H9 (cell line): ENCODE results near the gene COG6. TPM values are rescaled to one million over a fixed set of nuclear protein-coding genes. Genes with fewer than 3 reads are reported as not detected.

Source experiments
- DNase-seq: peaks from one replicate; pipeline ENCODE4 v3.0.0-alpha.2; 2017
- H2AFZ ChIP-seq: one replicate; pipeline ENCODE4 v1.6.1; 2013; ENCODE audit warnings: mild to moderate bottlenecking, low read length, control low read depth, moderate library complexity
- H2AK5ac ChIP-seq: 2 replicates; pipeline ENCODE4 v1.6.1; 2013; ENCODE audit warnings: low read length, control low read depth, mixed read lengths; ENCODE audit not compliant: insufficient read length
- H2BK120ac ChIP-seq: one replicate; pipeline ENCODE4 v1.6.1; 2013; ENCODE audit warnings: low read depth, mild to moderate bottlenecking, low read length, control low read depth, inconsistent platforms; ENCODE audit not compliant: poor library complexity, severe bottlenecking
- H2BK12ac ChIP-seq: 2 replicates; pipeline ENCODE4 v1.6.1; 2013; ENCODE audit warnings: low read length, control low read depth, mixed read lengths, low read depth; ENCODE audit not compliant: insufficient read length
- H2BK15ac ChIP-seq: 2 replicates; pipeline ENCODE4 v1.6.1; 2013; ENCODE audit warnings: low read depth, low read length, control low read depth
- H2BK20ac ChIP-seq: one replicate; pipeline ENCODE4 v1.6.1; 2013; ENCODE audit warnings: low read depth, mild to moderate bottlenecking, low read length, control low read depth, inconsistent platforms; ENCODE audit not compliant: poor library complexity, severe bottlenecking
- H2BK5ac ChIP-seq: 2 replicates; pipeline ENCODE4 v1.6.1; 2013; ENCODE audit warnings: low read length, control low read depth, mixed read lengths; ENCODE audit not compliant: insufficient read length
- H3K14ac ChIP-seq: 2 replicates; pipeline ENCODE4 v1.6.1; 2013; ENCODE audit warnings: low read length, control low read depth; ENCODE audit not compliant: insufficient read depth
- H3K18ac ChIP-seq: 2 replicates; pipeline ENCODE4 v1.6.1; 2013; ENCODE audit warnings: low read depth, mild to moderate bottlenecking, mixed read lengths, low read length, control low read depth; ENCODE audit not compliant: insufficient read length
- H3K23ac ChIP-seq: 2 replicates; pipeline ENCODE4 v1.6.1; 2013; ENCODE audit warnings: low read length, control low read depth, mixed read lengths, low read depth; ENCODE audit not compliant: insufficient read length
- H3K23me2 ChIP-seq: 2 replicates; pipeline ENCODE4 v1.6.1; 2013; ENCODE audit warnings: low read depth, mild to moderate bottlenecking, mixed read lengths, low read length, control low read depth; ENCODE audit not compliant: insufficient read length, poor library complexity, severe bottlenecking
- H3K27ac ChIP-seq: 2 replicates; pipeline ENCODE4 v1.5.1; 2013; ENCODE audit warnings: low read length, control low read depth, mixed read lengths, low read depth; ENCODE audit not compliant: insufficient read length
- H3K27me3 ChIP-seq: 2 replicates; pipeline ENCODE4 v1.6.1; 2013; ENCODE audit warnings: low read length, control low read depth, inconsistent platforms; ENCODE audit not compliant: insufficient read depth
- H3K4ac ChIP-seq: 2 replicates; pipeline ENCODE4 v1.6.1; 2013; ENCODE audit warnings: low read depth, mild to moderate bottlenecking, control low read depth, inconsistent platforms, low read length, moderate library complexity
- H3K4me1 ChIP-seq: 2 replicates; pipeline ENCODE4 v1.6.1; 2013; ENCODE audit warnings: low read length, control low read depth, inconsistent platforms; ENCODE audit not compliant: insufficient read depth
- H3K4me2 ChIP-seq: 2 replicates; pipeline ENCODE4 v1.6.1; 2013; ENCODE audit warnings: low read length, control low read depth, mixed read lengths; ENCODE audit not compliant: insufficient read length, insufficient read depth
- H3K56ac ChIP-seq: 2 replicates; pipeline ENCODE4 v1.6.1; 2013; ENCODE audit warnings: low read depth, mild to moderate bottlenecking, mixed read lengths, low read length, control low read depth; ENCODE audit not compliant: insufficient read length
- H3K79me1 ChIP-seq: 2 replicates; pipeline ENCODE4 v1.6.1; 2013; ENCODE audit warnings: low read depth, mild to moderate bottlenecking, moderate library complexity, low read length, control low read depth, inconsistent platforms; ENCODE audit not compliant: insufficient read depth, poor library complexity, severe bottlenecking
- H3K79me2 ChIP-seq: 2 replicates; pipeline ENCODE4 v1.6.1; 2013; ENCODE audit warnings: low read length, control low read depth, inconsistent platforms; ENCODE audit not compliant: insufficient read depth
- H3K9ac ChIP-seq: 2 replicates; pipeline ENCODE4 v1.6.1; 2013; ENCODE audit warnings: low read length, control low read depth, mixed read lengths; ENCODE audit not compliant: insufficient read length; ENCODE audit errors: extremely low read depth
- H3K9me3 ChIP-seq: one replicate; pipeline ENCODE4 v1.6.1; 2013; ENCODE audit warnings: low read depth, low read length, inconsistent platforms; ENCODE audit not compliant: control insufficient read depth
- H3T11ph ChIP-seq: one replicate; pipeline ENCODE4 v1.6.1; 2013; ENCODE audit warnings: mild to moderate bottlenecking, low read length, control low read depth, inconsistent platforms
- H4K20me1 ChIP-seq: one replicate; pipeline ENCODE4 v1.6.1; 2013; ENCODE audit not compliant: control insufficient read depth, insufficient read length, insufficient read depth
- H4K5ac ChIP-seq: 2 replicates; pipeline ENCODE4 v1.6.1; 2013; ENCODE audit warnings: low read depth, mild to moderate bottlenecking, mixed read lengths, low read length, control low read depth; ENCODE audit not compliant: insufficient read length
- H4K8ac ChIP-seq: replicated peaks from 2 replicates; pipeline ENCODE4 v1.6.1; 2013; ENCODE audit warnings: low read length, control low read depth, mixed read lengths, low read depth; ENCODE audit not compliant: insufficient read length
- H4K91ac ChIP-seq: 2 replicates; pipeline ENCODE4 v1.6.1; 2013; ENCODE audit warnings: low read depth, mild to moderate bottlenecking, moderate library complexity, mixed read lengths, low read length, control low read depth; ENCODE audit not compliant: insufficient read length
- H3K27ac Mint-ChIP-seq, 3 experiments: 2 replicates in 2 of 3; 3 replicates in 1 of 3; pipeline ENCODE4 v1.8.0; 2020 to 2021; ENCODE audit warnings: mixed read lengths in 3 of 3, mild to moderate bottlenecking in 1 of 3, moderate library complexity in 1 of 3
- H3K27me3 Mint-ChIP-seq: 2 replicates; pipeline ENCODE4 v1.8.0; 2021; ENCODE audit warnings: low read depth, mild to moderate bottlenecking, moderate library complexity, mixed read lengths
- H3K36me3 Mint-ChIP-seq, 3 experiments: 2 replicates in 2 of 3; 3 replicates in 1 of 3; pipeline ENCODE4 v1.8.0; 2020 to 2021; ENCODE audit warnings: low read depth in 3 of 3, mixed read lengths in 3 of 3; ENCODE audit not compliant: insufficient read depth in 1 of 3
- H3K4me1 Mint-ChIP-seq, 2 experiments: 2 replicates each; pipeline ENCODE4 v1.8.0; 2020; ENCODE audit warnings: mixed read lengths in 2 of 2
- H3K4me3 Mint-ChIP-seq, 2 experiments: 2 replicates in 1 of 2; 3 replicates in 1 of 2; pipeline ENCODE4 v1.8.0; 2020 to 2021; ENCODE audit warnings: mild to moderate bottlenecking in 2 of 2, mixed read lengths in 2 of 2, moderate library complexity in 1 of 2
- H3K9me3 Mint-ChIP-seq, 2 experiments: 2 replicates in 1 of 2; 3 replicates in 1 of 2; pipeline ENCODE4 v1.8.0; 2020; ENCODE audit warnings: mild to moderate bottlenecking in 2 of 2, mixed read lengths in 2 of 2, moderate library complexity in 1 of 2
- CTCF ChIP-seq: fragments of 200-600 bp; sonication (generic); conservative IDR thresholded peaks from 3 replicates; pipeline ENCODE4 v1.8.0; 2021; ENCODE audit warnings: antibody characterized with exemption, mild to moderate bottlenecking
- WGBS: extraction: QIAGEN DNeasy Blood & Tissue Kit; methylation state at CpG from one replicate; pipeline ENCODE4 v1.1.7; 2013; ENCODE audit warnings: missing lambda C conversion rate, low lambda C conversion rate, mixed read lengths; ENCODE audit not compliant: insufficient read length; ENCODE audit errors: extremely low coverage; 5-methylcytosine and 5-hydroxymethylcytosine counted together
- total RNA-seq: library from RNA; stranded (reverse); gene quantifications from 2 replicates; pipeline ENCODE4 v1.2.1, GENCODE V29; 2021

The COG6 gene
- total RNA-seq, 1 experiment from 2014 or later, result 23.7 TPM

- no peak overlapping the region for H3K18ac ChIP-seq
- no peak overlapping the region for H4K8ac ChIP-seq
- H2AFZ ChIP-seq, result no peak overlapping the region
- WGBS, result no CpG with 5 or more reads among the region's 3 CpGs
- Mint-ChIP-seq H3K27me3 (peaks cover 4% of the 10 kb centered on the region), H3K27ac (peak overlapping the region in 1 of 3 experiments; percentile 16; a peak in 1 of 7 replicates), H3K9me3 (peaks cover 0 to 3% of the 10 kb centered on the region in 2 experiments; a peak in 2 of 5 replicates), H3K36me3 (no peaks in the 10 kb centered on the region), H3K4me1 (peaks cover 4 to 5% of the 10 kb centered on the region in 2 experiments), H3K4me3 (no peak overlapping the region)
- H2AK5ac ChIP-seq, result no peak overlapping the region
- no peak overlapping the region for H3K4ac ChIP-seq
- H4K20me1 ChIP-seq, result no peaks in the 10 kb centered on the region
- no peak overlapping the region for H3K27ac ChIP-seq
- no peak overlapping the region for H2BK12ac ChIP-seq
- DNase-seq, result no peak
- H4K5ac ChIP-seq, result no peak overlapping the region
- no peak overlapping the region for H3K14ac ChIP-seq
- H2BK15ac ChIP-seq, result no peak overlapping the region
- no peak overlapping the region for H4K91ac ChIP-seq
- no peak overlapping the region for H3K4me2 ChIP-seq
- H2BK120ac ChIP-seq, result no peak overlapping the region
- no peak overlapping the region for H3K56ac ChIP-seq
- no peak overlapping the region for H3K9ac ChIP-seq
- no peaks in the 10 kb centered on the region for H3K79me2 ChIP-seq
- H2BK20ac ChIP-seq, result no peak overlapping the region
- H3K79me1 ChIP-seq, result no peaks in the 10 kb centered on the region
- H2BK5ac ChIP-seq, result no peak overlapping the region
- no peak for TF ChIP-seq CTCF
- no peak overlapping the region for H3T11ph ChIP-seq
- H3K4me1 ChIP-seq, result no peaks in the 10 kb centered on the region
- H3K9me3 ChIP-seq, result no peaks in the 10 kb centered on the region
- no peak overlapping the region for H3K23ac ChIP-seq
- H3K23me2 ChIP-seq, result no peaks in the 10 kb centered on the region
- no peaks in the 10 kb centered on the region for H3K27me3 ChIP-seq
Measured at GRCh38 chr13:39637890-39638289, 17.6 kb upstream of the COG6 start.
